HG02642 (cell line): ENCODE data around the gene AURKAIP1.
A peak's percentile ranks its signal among the peaks of the same experiment; 100 is the strongest.

Experiments
- ATAC-seq: cut with Tn5 transposase; IDR thresholded peaks from one replicate; pipeline ENCODE4 v1.9.1; 2021; ENCODE audit warnings: mild to moderate bottlenecking; ENCODE audit not compliant: unreplicated experiment, poor library complexity

Gene AURKAIP1

DNA sequence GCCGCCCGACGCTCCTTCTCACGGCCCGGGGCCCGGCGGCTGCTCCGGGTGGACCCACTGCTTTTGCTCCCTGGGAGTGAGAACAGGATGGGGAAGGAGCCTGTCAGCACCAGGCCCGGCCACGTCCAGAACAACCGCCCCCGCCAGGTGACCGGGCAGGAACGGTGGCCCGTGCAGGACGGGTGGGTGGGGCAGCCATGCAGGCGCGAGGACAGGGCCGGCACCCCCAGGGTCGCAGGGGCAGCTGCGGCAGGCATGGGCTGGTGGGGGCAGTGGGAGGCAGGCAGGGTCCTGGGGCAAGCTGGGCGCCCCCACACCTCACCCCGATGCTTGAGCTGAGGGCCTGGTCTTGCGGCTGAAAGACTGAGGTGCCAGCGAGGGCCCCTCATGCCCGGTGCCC is 38.6 kb downstream of the AURKAIP1 start:
- no peak for ATAC-seq

DNA sequence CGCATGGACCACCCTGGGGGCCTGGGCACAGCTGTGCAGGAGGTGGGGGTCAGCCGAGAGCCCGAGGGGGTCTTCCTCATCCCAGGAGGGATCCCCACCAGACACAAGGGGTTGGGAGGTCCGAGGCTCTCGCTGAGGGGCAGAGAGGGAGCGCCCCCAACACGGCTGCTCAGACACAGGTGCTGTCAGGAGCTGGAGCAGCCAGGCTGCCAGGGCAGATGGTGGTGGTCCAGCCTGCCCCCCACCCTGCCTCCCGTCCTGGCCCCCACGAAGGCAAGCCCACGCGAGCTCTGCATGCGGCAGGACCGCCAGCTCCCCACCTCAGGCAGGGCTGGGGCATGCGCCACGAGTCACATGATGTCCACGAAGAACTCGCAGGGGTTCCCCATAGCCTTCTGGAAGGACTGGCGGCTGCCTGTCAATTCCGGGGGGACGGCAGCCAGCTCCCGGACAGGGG is 39.2 kb downstream of the AURKAIP1 start:
- ATAC-seq, result no peak

DNA sequence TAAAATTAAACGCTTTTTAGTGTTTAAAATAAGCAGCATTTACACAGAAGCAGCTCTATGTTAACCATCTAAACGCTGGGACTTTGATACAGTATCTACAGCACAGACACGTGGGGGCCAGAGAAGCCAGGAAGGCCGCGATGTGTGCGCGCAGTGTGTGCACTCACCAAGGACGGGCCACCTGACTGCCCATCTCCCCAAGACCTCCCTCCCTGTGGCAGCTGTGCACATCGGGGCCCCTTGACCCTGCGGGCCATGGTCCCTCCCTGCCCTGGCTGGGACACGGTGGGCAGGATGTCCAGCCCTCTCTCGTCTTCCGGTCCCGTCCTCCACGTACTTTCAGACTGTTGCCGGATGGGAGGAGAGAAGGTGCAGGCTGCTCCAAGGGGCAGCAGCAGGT is 39.7 kb downstream of the AURKAIP1 start:
- ATAC-seq, result no peak

DNA sequence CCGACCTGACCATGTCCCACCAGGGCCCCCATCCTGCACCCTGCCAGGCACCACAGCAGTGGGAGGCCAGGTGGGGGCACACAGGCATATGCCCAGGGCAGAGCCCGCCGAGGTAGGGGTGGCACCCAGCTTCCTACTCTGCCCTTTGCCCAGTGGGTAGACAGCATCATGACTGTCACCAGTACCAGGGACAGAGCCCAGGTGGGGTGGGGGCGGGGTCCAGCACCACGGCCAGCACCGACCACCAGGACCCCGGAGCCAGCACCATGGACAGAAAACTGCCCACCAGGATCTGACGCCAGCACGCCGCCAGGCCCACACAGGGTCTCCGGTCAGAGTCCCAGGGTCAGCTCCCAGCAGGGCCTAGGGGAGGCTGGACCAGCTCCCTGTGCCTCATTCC is 40.2 kb downstream of the AURKAIP1 start:
- no peak for ATAC-seq

DNA sequence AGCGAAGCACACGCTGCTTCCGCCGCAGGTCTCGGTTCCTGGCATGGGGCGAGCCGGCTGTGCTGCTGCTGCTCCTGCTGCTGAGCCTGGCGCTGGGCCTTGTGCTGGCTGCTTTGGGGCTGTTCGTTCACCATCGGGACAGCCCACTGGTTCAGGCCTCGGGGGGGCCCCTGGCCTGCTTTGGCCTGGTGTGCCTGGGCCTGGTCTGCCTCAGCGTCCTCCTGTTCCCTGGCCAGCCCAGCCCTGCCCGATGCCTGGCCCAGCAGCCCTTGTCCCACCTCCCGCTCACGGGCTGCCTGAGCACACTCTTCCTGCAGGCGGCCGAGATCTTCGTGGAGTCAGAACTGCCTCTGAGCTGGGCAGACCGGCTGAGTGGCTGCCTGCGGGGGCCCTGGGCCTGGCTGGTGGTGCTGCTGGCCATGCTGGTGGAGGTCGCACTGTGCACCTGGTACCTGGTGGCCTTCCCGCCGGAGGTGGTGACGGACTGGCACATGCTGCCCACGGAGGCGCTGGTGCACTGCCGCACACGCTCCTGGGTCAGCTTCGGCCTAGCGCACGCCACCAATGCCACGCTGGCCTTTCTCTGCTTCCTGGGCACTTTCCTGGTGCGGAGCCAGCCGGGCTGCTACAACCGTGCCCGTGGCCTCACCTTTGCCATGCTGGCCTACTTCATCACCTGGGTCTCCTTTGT is 41.3 kb downstream of the AURKAIP1 start:
- no peak for ATAC-seq

DNA sequence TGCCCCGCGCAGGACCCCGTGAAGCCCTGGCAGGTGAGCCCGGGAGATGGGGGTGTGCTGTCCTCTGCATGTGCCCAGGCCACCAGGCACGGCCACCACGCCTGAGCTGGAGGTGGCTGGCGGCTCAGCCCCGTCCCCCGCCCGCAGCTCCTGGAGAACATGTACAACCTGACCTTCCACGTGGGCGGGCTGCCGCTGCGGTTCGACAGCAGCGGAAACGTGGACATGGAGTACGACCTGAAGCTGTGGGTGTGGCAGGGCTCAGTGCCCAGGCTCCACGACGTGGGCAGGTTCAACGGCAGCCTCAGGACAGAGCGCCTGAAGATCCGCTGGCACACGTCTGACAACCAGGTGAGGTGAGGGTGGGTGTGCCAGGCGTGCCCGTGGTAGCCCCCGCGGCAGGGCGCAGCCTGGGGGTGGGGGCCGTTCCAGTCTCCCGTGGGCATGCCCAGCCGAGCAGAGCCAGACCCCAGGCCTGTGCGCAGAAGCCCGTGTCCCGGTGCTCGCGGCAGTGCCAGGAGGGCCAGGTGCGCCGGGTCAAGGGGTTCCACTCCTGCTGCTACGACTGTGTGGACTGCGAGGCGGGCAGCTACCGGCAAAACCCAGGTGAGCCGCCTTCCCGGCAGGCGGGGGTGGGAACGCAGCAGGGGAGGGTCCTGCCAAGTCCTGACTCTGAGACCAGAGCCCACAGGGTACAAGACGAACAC is 42.1 kb downstream of the AURKAIP1 start:
- ATAC-seq, result no peak

DNA sequence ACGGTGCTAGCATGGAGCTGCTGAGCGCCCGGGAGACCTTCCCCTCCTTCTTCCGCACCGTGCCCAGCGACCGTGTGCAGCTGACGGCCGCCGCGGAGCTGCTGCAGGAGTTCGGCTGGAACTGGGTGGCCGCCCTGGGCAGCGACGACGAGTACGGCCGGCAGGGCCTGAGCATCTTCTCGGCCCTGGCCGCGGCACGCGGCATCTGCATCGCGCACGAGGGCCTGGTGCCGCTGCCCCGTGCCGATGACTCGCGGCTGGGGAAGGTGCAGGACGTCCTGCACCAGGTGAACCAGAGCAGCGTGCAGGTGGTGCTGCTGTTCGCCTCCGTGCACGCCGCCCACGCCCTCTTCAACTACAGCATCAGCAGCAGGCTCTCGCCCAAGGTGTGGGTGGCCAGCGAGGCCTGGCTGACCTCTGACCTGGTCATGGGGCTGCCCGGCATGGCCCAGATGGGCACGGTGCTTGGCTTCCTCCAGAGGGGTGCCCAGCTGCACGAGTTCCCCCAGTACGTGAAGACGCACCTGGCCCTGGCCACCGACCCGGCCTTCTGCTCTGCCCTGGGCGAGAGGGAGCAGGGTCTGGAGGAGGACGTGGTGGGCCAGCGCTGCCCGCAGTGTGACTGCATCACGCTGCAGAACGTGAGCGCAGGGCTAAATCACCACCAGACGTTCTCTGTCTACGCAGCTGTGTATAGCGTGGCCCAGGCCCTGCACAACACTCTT is 42.8 kb downstream of the AURKAIP1 start:
- ATAC-seq, result no peak

DNA sequence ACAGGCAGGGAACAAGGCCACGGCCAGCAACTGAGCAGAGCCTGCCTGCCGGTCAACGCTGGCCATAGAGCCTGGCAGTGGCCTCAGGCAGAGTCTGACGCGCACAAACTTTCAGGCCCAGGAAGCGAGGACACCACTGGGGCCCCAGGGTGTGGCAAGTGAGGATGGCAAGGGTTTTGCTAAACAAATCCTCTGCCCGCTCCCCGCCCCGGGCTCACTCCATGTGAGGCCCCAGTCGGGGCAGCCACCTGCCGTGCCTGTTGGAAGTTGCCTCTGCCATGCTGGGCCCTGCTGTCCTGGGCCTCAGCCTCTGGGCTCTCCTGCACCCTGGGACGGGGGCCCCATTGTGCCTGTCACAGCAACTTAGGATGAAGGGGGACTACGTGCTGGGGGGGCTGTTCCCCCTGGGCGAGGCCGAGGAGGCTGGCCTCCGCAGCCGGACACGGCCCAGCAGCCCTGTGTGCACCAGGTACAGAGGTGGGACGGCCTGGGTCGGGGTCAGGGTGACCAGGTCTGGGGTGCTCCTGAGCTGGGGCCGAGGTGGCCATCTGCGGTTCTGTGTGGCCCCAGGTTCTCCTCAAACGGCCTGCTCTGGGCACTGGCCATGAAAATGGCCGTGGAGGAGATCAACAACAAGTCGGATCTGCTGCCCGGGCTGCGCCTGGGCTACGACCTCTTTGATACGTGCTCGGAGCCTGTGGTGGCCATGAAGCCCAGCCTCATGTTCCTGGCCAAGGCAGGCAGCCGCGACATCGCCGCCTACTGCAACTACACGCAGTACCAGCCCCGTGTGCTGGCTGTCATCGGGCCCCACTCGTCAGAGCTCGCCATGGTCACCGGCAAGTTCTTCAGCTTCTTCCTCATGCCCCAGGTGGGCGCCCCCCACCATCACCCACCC is 43.7 kb downstream of the AURKAIP1 start, which contains the start of gene TAS1R3:
Gene TAS1R3, plus strand, starts transcription at position 213 of the 898 bp plus-strand sequence. Its CDS starts 66 bp downstream, at position 279.
- no peak for ATAC-seq

DNA sequence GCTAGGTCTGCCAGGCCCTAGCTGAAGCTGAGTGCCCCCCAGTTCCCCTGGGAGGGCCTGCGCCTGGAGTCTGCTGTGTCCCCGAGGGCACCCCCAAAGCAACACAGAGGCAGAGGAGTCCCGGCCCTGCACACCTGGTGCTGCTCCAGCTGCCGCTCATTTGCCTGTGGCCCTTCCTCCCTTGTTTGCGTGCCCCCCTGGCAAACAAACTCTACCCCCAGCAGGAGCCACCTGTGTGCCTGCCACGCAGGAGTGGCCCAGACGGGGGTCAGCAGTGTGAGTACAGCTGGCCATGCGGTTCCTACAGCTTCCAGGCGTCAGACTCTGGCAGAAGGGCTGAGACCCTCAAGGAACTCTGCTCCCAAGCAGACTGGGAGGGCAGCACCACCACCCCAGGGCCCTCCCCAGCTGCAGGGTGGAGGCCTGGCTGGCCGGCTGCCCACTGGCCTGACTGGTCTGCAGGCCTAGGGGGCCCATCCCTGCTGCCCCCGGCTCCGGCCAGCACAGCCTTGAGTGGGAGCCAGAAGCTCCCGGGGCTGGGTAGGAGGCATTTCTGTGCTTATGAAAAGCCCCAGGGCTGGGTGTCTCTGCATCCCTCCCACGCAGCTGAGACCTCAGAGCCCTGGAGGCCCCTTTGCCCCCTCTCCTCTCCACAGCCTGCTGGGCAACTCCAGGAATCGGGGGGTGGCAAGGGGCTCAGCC is 44.5 kb downstream of the AURKAIP1 start:
- ATAC-seq, result no peak

DNA sequence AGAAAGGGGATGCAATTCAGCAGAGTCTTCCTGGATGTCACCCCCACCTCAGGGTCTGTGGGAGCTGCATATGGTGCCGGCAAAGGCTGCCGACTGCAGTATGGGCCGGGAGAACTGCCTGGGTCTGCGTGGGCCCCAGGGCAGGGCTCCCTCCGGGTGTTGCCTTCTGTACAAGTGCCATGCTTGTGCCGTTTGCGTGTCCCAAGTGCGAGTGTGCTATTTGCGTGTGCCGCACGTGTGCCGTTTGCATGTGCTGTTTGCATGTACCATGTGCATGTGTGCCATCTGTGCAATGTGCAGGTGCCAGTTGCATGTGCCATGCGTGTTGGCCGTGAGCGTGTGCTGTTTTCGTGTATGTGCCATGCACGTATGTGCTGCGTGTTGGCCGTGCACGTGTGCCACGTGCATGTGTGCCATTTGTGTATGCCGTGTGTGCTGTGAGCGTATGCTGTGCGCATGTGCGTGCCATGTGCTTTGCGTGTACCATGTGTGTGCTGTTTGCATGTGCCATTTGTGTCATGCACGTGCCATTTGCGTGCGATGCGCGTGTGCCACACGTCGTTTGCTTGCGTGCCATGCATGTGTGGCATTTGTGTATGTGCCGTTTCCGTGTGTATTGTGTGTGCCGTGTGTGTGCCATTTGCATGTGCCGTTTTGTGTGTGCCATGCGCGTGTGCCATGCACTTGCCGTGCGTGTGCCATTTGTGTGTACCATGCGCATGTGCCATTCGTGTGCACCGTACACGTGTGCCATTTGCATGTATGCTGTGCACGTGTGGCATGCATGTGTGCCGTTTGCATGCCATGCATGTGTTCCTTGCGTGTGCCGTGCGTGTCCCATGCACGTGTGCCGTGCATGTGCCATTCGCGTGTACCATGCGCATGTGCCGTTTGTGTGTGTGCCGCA is 45.5 kb downstream of the AURKAIP1 start:
- ATAC-seq, result no peak

DNA sequence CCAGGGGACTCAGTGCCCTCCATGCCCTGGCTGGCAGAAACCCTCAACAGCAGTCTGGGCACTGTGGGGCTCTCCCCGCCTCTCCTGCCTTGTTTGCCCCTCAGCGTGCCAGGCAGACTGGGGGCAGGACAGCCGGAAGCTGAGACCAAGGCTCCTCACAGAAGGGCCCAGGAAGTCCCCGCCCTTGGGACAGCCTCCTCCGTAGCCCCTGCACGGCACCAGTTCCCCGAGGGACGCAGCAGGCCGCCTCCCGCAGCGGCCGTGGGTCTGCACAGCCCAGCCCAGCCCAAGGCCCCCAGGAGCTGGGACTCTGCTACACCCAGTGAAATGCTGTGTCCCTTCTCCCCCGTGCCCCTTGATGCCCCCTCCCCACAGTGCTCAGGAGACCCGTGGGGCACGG is 46.8 kb downstream of the AURKAIP1 start:
- ATAC-seq, result no peak

DNA sequence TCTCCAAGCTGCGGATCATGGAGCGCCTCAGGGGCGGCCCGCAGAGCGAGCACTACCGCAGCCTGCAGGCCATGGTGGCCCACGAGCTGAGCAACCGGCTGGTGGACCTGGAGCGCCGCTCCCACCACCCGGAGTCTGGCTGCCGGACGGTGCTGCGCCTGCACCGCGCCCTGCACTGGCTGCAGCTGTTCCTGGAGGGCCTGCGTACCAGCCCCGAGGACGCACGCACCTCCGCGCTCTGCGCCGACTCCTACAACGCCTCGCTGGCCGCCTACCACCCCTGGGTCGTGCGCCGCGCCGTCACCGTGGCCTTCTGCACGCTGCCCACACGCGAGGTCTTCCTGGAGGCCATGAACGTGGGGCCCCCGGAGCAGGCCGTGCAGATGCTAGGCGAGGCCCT is 47.7 kb downstream of the AURKAIP1 start:
- ATAC-seq, result no peak

DNA sequence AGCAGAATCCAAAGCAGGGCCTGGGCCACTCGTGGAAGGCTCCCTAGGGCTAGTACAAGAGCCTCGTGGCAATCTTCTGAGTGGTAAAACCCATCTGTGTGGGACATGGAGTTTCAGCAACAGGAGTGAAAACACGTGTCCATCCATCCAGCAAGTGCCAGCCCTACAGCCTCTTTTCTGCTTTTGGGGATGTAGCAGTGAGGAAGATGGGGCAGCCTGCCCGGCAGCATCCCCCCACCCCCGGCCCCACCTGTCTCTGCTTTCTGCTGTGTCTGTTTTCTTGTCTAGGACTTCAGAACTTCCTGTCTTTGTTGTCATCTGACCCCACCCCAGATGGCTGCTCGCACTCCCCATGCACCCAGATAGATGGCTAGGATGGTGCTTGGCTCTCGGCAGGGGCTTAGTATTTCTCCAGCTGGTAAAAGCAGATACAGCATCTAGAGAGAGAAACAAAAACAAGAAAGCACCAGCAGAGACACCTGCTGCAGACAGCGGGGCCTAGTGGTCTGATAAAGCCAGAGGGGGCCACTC is 48.9 kb downstream of the AURKAIP1 start:
- ATAC-seq, result no peak

DNA sequence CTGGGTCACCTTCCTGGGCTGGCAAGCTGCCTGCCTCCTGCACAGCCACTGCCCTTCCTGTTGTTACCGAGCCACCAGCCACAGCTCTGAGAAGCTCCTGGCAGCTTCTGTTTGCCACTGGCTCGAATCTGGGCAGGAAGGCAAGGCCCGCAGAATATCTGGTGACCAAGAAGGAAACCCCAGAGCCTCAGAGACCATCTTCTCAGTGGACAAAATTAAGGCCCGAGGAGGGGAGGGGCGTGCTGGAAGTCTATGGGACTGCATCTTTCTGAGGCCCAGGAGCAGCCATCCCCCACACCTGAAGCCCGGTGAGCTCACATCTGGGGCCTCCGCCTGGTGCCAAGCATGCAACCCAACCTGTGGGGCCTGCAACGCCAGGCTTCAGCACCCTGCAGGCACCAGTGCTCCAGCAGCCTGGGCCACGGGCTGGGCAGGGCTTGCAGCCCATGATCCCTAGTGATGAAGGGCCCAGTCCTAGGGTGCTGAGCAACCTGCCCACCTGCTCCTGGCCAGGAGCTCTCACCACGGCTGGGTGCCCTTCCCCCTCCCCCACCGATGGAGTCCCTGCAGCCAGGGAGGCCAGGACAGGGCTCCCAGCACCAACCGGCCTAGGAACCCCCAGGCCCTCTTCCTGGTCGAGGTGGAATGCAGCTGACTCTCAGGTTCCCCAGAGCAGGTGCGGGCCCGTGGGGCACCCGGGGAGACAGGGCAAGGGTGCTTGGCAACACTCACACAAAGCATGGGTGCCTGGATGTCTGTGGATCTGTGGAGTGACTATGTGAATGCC is 49.5 kb downstream of the AURKAIP1 start:
- no peak for ATAC-seq

DNA sequence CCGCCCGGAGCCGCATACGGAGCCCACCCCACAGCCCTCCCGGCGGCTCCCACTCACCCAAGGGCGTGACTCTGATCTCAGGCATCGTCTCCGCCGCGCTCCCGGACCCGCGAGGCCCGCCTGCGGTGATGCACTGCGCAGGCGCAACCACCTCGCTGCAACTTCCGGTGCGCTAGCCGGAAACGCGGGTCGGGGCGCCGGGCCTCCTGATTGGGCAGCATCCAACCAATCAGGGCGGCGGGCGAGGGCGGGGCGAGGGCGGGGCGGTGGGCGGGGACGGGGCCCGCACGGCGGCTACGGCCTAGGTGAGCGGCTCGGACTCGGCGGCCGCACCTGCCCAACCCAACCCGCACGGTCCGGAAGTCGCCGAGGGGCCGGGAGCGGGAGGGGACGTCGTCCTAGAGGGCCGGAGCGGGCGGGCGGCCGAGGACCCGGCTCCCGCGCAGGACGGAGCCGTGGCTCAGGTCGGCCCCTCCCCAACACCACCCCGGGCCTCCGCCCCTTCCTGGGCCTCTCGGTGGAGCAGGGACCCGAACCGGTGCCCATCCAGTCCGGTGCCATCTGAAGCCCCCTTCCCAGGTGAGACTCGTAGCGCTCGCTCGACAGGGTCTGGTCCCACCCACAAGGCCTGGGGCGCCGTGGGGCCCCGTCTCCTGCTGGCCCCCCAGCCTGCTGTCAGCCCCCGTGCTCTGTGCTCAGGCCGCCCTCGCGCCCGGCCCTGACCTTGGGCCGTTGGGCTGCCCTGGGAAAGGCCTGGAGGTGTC is 50.3 kb downstream of the AURKAIP1 start, which contains the start of the genes CPTP and INTS11:
Gene CPTP, plus strand, starts transcription at position 279 of the 764 bp plus-strand sequence. CDS start 2,109 bp downstream, outside the sequence.
Gene INTS11, minus strand, starts transcription at position 137 of the 764 bp plus-strand sequence. Its CDS starts 52 bp downstream, at position 85.
- ATAC-seq, result peak; percentile 75

DNA sequence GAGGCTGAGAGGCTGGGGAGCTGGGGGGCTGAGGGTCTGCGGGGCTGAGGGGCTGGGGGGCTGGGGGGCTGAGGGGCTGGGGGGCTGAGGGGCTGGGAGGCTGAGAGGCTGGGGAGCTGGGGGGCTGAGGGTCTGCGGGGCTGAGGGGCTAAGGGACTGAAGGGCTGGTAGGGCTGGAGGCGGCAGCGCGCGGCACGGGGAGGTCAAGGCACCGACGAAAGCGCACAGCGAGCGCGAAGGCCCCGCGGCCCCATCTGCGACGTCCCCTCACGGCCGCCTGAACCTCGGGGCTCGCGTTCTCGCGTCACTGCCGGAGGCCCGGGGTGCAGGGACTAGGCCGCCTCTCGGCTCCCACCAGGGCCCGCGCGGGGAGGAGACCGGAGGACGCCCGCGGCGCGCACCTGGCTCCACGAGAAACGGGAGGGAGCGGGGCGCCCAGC is 50.9 kb downstream of the AURKAIP1 start:
- peak; percentile 24 for ATAC-seq
